ENCODE measurements around the gene LDLRAD4.

LDLRAD4 gene

GRCh38 chr18:13357289-13357688 is 138.7 kb downstream of the LDLRAD4 start:
- no peak for DNase-seq

GRCh38 chr18:13359210-13359609 is 140.7 kb downstream of the LDLRAD4 start:
- DNase-seq = no peak

GRCh38 chr18:13361431-13361830 is 142.9 kb downstream of the LDLRAD4 start:
- DNase-seq = no peak

GRCh38 chr18:13362051-13362450 is 143.5 kb downstream of the LDLRAD4 start:
- DNase-seq = no peak

GRCh38 chr18:13362607-13363006 is 144.0 kb downstream of the LDLRAD4 start:
- no peak for DNase-seq

GRCh38 chr18:13363359-13363758 is 144.8 kb downstream of the LDLRAD4 start:
- no peak for DNase-seq

- DNase-seq = no peak
Measured at GRCh38 chr18:13364721-13365205, 146.2 kb downstream of the LDLRAD4 start.

GRCh38 chr18:13366131-13366530 is 147.6 kb downstream of the LDLRAD4 start:
- no peak for DNase-seq

GRCh38 chr18:13366541-13366940 is 148.0 kb downstream of the LDLRAD4 start:
- no peak for DNase-seq

- DNase-seq = no peak
Measured at GRCh38 chr18:13366962-13367892, 148.7 kb downstream of the LDLRAD4 start.

- no peak for DNase-seq
Measured at GRCh38 chr18:13368080-13368813, 149.7 kb downstream of the LDLRAD4 start.

GRCh38 chr18:13369353-13369752 is 150.8 kb downstream of the LDLRAD4 start:
- no peak for DNase-seq

- no peak for DNase-seq
Measured at GRCh38 chr18:13369756-13370510, 151.4 kb downstream of the LDLRAD4 start.

GRCh38 chr18:13370995-13371625 is 152.6 kb downstream of the LDLRAD4 start:
- DNase-seq = no peak

GRCh38 chr18:13371689-13372418 is 153.3 kb downstream of the LDLRAD4 start:
- no peak for DNase-seq

GRCh38 chr18:13372531-13372951 is 154.0 kb downstream of the LDLRAD4 start:
- no peak for DNase-seq

GRCh38 chr18:13374096-13374467 is 155.5 kb downstream of the LDLRAD4 start:
- DNase-seq = no peak

- DNase-seq = no peak
Measured at GRCh38 chr18:13374468-13375301, 156.1 kb downstream of the LDLRAD4 start.

- DNase-seq = no peak
Measured at GRCh38 chr18:13375302-13376255, 157.0 kb downstream of the LDLRAD4 start.
